Mesodermal cell (in vitro differentiated cells): Measurements from ENCODE around the gene CYP51A1.
A peak's percentile ranks its signal among the peaks of the same experiment; 100 is the strongest.
"Not testable (repeated sequence)": the region's sequence is repeated elsewhere in the genome, so short reads cannot be mapped to it uniquely, and the experiment has no call there.

Experiments used
- H3K27ac ChIP-seq: 2 replicates; pipeline ENCODE4 v1.7.0; 2013; ENCODE audit warnings: mild to moderate bottlenecking, low read depth, low read length, moderate library complexity; ENCODE audit not compliant: severe bottlenecking
- H3K36me3 ChIP-seq: 2 replicates; pipeline ENCODE4 v1.7.1; 2013; ENCODE audit warnings: mild to moderate bottlenecking, low read length, moderate library complexity; ENCODE audit not compliant: control insufficient read depth, insufficient read depth
- H3K4me1 ChIP-seq: one replicate; pipeline ENCODE4 v1.7.1; 2013; ENCODE audit warnings: mild to moderate bottlenecking, low read length; ENCODE audit not compliant: insufficient read depth, control insufficient read depth, poor library complexity, severe bottlenecking
- H3K4me3 ChIP-seq: 2 replicates; pipeline ENCODE4 v1.7.0; 2013; ENCODE audit warnings: low read length, control low read depth, mild to moderate bottlenecking; ENCODE audit not compliant: insufficient read depth, poor library complexity, severe bottlenecking; ENCODE audit errors: extremely low read depth
- H3K9me3 ChIP-seq: 2 replicates; pipeline ENCODE4 v1.7.1; 2013; ENCODE audit warnings: mild to moderate bottlenecking, low read length, moderate library complexity; ENCODE audit not compliant: control insufficient read depth
- WGBS, 2 experiments: methylation state at CpG; one replicate each; pipeline ENCODE4 v1.1.5; 2013; ENCODE audit warnings: missing lambda C conversion rate in 2 of 2; ENCODE audit not compliant: insufficient coverage in 2 of 2; 5-methylcytosine and 5-hydroxymethylcytosine counted together

CYP51A1 gene

DNA sequence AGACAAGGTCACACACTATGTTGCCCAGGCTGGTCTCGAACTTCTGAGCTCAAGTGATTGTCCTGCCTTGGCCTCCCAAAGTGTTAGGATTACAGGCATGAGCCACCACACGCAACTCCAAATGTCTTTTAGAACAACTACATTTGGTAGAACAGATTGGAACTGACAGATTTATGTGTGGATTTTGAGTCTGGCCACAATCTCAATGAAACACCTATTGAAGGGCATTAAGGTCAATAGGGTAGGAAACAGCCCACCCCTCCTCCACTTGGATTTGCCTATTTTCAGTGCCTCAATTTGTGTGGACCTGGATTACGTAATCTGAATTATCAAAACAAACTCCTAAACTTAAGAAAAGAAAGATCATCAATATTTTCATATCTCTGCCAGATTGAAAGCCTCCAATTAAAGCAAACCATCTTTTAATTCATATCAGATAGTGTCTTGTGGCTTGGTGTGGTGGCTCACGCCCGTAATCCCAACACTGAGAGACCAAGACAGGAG is 15.5 kb upstream of the CYP51A1 start:
- Histone ChIP-seq H3K4me3 (no peak overlapping the region), H3K9me3 (no peaks in the 10 kb centered on the region), H3K36me3 (no peaks in the 10 kb centered on the region), H3K27ac (no peak overlapping the region), H3K4me1 (no peaks in the 10 kb centered on the region)
- WGBS, 2 experiments = 80 to 89% methylated on average over 1 to 3 of the region's 5 CpGs

DNA sequence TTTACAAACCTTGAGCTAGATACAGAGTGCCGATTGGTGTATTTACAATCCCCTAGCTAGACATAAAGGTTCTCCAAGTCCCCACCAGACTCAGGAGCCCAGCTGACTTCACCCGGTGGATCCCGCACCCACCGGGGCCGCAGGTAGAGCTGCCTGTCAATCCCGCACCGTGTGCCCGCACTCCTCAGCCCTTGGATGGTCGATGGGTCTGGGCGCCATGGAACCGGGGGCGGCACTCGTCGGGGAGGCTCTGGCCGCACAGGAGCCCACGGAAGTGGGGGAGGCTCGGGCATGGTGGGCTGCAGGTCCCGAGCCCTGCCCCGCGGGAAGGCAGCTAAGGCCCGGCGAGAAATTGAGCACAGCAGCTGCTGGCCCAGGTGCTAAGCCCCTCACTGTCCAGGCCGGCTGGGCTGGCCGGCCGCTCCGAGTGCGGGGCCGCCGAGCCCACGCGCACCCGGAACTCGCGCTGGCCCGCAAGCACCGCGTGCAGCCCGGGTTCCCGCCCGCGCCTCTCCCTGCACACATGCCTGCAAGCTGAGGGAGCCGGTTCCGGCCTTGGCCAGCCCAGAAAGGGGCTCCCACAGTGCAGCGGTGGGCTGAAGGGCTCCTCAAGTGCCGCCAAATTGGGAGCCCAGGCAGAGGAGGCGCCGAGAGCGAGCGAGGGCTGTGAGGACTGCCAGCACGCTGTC is 9.1 kb upstream of the CYP51A1 start:
- H3K4me1 ChIP-seq, H3K36me3 ChIP-seq, H3K9me3 ChIP-seq, H3K4me3 ChIP-seq, H3K27ac ChIP-seq: not testable (repeated sequence)
- 92 to 94% methylated on average over 31 to 45 of the region's 50 CpGs for WGBS, 2 experiments

DNA sequence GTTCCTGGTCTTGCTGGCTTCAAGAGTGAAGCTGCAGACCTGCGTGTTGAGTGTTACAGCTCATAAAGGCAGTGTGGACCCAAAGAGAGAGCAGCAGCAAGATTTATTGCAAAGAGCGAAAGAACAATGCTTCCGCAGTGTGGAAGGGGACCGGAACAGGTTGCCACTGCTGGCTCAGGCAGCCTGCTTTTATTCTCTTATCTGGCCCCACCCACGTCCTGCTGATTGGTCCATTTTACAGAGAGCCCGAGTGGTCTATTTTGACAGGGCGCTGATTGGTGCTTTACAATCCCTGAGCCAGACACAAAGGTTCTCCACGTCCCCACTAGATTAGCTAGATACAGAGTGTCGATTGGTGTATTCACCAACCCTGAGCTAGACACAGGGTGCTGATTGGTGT is 8.5 kb upstream of the CYP51A1 start:
- WGBS, 2 experiments = 92 to 99% methylated on average over 8 to 9 of the region's 9 CpGs
- H3K4me1 ChIP-seq, H3K36me3 ChIP-seq, H3K4me3 ChIP-seq, H3K9me3 ChIP-seq, H3K27ac ChIP-seq: not testable (repeated sequence)

DNA sequence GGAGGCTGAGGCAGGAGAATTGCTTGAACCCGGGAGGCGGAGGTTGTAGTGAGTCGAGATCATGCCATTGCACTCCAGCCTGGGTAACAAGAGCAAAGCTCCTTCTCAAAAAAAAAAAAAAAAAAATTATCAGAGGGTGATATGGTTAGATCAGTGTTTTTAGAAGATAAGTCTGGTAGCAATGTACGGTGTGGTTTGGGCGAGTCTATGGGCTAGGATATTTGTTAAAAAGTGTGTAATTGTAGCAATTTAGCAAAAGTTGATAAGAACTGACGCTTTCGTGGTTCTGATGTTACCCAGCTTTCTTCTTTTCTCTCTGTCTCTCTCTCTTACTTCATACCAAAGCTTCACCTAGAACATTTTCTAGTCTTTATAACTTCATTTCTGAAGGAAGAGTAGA is 6.9 kb upstream of the CYP51A1 start:
- peaks cover 9% of the 10 kb centered on the region for H3K9me3 ChIP-seq
- H3K4me1 ChIP-seq = peaks cover 3% of the 10 kb centered on the region
- no peak overlapping the region for H3K27ac ChIP-seq
- H3K4me3 ChIP-seq = no peak overlapping the region
- no peaks in the 10 kb centered on the region for H3K36me3 ChIP-seq
- WGBS, 2 experiments = 89 to 95% methylated on average over 2 to 3 of the region's 7 CpGs

DNA sequence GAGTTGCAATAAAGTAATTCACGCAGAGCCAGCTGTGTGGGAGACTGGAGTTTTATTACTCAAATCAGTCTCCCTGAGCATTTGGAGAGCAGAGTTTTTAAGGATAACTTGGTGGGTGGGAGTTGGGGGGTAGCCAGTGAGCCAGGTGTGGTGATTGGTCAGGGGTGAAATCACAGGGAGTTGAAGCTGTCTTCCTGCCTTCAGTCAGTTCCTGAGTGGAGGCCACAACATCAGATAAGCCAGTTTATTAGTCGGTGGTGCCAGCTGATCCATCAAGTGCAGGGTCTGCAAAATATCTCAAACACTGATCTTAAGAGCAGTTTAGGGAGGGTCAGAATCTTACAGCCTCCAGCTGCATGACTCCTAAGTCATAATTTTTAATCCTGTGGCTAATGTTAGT is 3.3 kb upstream of the CYP51A1 start:
- H3K27ac ChIP-seq = no peak overlapping the region
- peaks cover 6% of the 10 kb centered on the region for H3K4me1 ChIP-seq
- WGBS, 2 experiments = 70 to 92% methylated on average over 1 to 2 of the region's 2 CpGs
- H3K4me3 ChIP-seq = no peak overlapping the region
- no peaks in the 10 kb centered on the region for H3K36me3 ChIP-seq
- H3K9me3 ChIP-seq = peaks cover 9% of the 10 kb centered on the region

DNA sequence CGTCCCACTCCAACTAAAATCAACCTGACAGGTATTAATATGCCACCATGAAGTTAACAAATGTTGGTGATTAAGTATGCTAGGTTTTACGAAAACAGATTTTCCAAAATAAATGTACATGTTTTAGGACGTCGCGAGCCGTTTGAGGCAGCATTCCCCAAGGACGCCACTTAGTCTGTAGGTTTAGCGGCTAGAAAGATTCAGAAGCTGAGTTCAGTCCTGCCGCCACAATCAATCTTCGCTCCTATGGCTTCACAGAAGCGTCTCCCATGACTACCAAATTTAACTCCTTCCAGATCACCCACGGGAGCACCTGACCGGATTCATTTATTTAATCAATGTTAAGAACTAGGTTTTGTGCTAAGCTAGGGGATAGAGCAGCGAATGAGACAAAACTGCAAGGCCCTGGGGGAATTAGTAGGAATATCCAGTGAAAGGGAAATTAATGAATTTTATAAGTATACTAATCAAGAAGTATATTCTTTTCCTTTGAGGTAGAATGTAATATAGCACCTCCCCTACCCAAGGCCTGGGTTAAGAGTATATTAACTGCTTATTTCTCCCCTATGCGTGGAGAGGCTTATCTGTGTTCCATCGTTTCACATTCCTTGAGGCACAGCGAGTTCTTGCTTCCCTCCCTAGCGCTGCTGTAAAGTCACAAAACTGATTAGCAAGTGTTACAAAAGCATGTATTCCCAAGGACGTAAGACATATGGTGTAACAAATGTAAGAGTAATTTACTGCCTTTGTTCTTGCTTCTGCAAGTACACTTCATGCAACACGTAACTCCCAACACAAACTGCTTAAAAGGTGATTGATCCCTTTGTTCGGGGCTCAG is 994 bp upstream of the CYP51A1 start:
- peaks cover 18% of the 10 kb centered on the region for H3K36me3 ChIP-seq
- H3K4me3 ChIP-seq = peak overlapping the region; percentile 90
- peaks cover 6% of the 10 kb centered on the region for H3K4me1 ChIP-seq
- WGBS, 2 experiments = 52 to 67% methylated on average over 10 to 12 of the region's 21 CpGs
- peak overlapping the region; percentile 96 for H3K27ac ChIP-seq
- H3K9me3 ChIP-seq = peaks cover 9% of the 10 kb centered on the region

DNA sequence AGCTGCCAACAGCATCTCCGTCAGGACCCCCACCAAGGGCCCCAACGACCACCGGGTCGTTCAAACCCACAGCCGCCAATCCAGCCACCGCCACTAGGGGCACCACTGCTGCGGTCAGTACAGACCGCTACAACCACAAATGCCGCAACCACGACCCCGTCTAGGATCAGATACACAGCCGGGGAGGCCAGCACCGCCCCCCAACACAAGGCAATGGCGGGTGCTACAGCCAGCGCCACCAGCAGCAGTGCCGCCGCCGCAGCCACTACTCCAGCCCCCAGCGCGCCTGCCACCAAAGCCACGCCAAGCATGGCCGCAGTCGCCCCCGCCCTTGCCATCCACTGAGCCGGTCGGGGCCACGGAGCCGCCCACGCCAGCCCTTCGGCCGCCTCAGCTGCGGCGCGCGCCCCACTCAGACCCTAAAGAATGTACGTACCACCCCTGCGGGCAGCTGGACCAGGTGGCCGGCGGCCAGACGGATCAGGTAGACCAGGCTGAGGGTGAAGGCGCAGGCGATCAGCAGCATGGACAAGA is 473 bp downstream of the CYP51A1 start:
- Histone ChIP-seq H3K27ac (peak overlapping the region; percentile 96), H3K4me3 (peak overlapping the region; percentile 90), H3K9me3 (peaks cover under 1% of the 10 kb centered on the region), H3K36me3 (peaks cover 28% of the 10 kb centered on the region), H3K4me1 (peaks cover 6% of the 10 kb centered on the region)
- WGBS, 2 experiments = 0 to 1% methylated on average over 32 to 41 of the region's 42 CpGs

DNA sequence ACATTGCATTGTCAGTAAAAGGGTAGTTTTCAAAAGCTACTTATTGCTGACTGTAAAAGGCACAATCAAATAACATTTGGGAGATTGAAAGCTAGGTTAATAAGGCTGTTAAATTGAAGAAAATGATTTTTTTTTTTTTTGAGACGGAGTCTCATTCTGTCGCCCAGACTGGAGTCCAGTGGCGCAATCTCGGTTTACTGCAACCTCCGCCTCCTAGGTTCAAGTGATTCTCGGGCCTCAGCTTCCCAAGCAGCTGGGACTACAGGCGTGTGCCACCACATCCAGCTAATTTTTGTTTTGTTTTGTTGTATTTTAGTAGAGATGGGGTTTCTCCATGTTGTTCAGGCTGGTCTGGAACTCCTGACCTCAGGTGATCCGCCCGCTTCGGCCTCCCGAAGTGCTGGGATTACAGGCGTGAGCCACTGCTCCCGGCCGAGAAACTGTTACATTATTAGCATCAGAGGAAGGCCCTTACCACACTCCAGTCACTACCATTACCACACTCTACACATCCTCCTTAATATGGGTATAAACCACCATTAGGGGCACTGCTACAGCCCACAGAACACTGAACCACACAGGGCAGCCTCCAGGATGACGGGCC is 1.0 kb downstream of the CYP51A1 start:
- Histone ChIP-seq H3K4me1 (peaks cover 6% of the 10 kb centered on the region), H3K36me3 (peaks cover 34% of the 10 kb centered on the region), H3K9me3 (no peaks in the 10 kb centered on the region), H3K27ac (peak overlapping the region; percentile 6), H3K4me3 (peak overlapping the region; percentile 90)
- 8 to 15% methylated on average over 13 to 14 of the region's 15 CpGs for WGBS, 2 experiments

DNA sequence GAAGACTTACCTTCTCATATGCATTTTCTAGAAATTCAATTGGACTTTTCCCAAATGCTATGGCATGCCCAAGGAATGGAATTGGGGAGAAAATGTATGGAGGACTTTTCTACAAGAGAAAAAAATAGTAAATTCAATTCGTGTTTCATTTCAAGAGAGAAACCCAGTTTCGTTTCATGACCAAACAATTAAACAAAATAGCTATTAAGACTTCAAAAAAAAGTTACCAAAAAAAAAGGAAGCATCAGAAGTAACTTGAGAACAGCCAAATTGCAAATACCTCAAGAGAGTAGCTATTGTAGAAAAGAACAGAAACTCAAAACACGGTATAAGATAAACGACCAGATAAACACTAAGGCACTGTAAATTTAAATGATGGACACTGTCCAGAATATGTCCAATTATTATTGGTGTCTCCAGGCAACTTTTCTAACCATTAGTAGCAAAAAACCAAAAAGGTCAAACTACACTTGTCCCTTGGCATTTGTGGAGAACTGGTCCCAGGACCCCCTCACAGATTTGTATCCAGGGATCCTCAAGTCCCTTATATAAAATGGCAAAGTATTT is 2.4 kb downstream of the CYP51A1 start:
- Histone ChIP-seq H3K27ac (no peak overlapping the region), H3K4me1 (peaks cover 3% of the 10 kb centered on the region), H3K9me3 (no peaks in the 10 kb centered on the region), H3K4me3 (peak overlapping the region; percentile 90), H3K36me3 (peaks cover 46% of the 10 kb centered on the region)
- 80% methylated on average over 2 of the region's 4 CpGs; no CpG with 5 or more reads in 1 of the 2 experiments for WGBS, 2 experiments

DNA sequence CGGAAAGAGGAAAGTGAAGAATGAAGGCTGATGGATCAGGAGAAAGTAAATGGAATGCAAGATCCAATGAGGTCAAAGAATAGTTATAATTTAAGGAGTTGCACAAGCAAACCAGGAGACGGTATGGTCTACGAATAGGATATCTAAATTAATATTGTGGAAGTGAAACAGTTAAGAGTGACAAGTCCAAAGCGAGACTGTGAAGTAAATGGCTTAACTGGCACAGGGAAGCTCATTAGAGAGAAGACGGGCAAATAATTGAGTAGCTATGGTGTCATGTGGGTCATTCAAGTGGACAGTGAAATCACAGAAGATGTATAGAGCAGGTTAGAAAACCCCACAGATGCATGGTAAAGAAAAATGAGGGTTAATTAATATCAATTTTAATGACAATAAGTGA is 3.2 kb downstream of the CYP51A1 start:
- H3K27ac ChIP-seq = no peak overlapping the region
- 96% methylated on average over 5 of the region's 5 CpGs for WGBS, 2 experiments
- peak overlapping the region; percentile 90 for H3K4me3 ChIP-seq
- H3K9me3 ChIP-seq = no peaks in the 10 kb centered on the region
- H3K4me1 ChIP-seq = peaks cover 3% of the 10 kb centered on the region
- peaks cover 53% of the 10 kb centered on the region for H3K36me3 ChIP-seq
